HEK293T (cell line): ENCODE data around the gene FXYD6.

Experiments
- CTCF ChIA-PET: fragments of 350-600 bp; formaldehyde crosslinking; extraction: SDS; loops from one replicate; lab custom pipeline; 2021; ENCODE audit warnings: antibody characterized with exemption, inconsistent platforms; lab: Yijun Ruan, JAX
- POLR2A ChIA-PET: fragments of 350-600 bp; formaldehyde crosslinking; extraction: SDS; loops from one replicate; lab custom pipeline; 2020; ENCODE audit warnings: antibody characterized with exemption, inconsistent platforms; lab: Yijun Ruan, JAX
- DNase-seq: peaks from one replicate; pipeline ENCODE4 v3.0.0; 2012; ENCODE audit warnings: mixed read lengths; ENCODE audit errors: extremely low spot score
- ARNT ChIP-seq: fragments of 450-650 bp; IDR thresholded peaks from 2 replicates; pipeline ENCODE4 v1.6.1; 2017; ENCODE audit warnings: mild to moderate bottlenecking
- BHLHE40 ChIP-seq: fragments of 450-650 bp; IDR thresholded peaks from 2 replicates; pipeline ENCODE4 v1.6.1; 2016; ENCODE audit warnings: mild to moderate bottlenecking, moderate library complexity, borderline replicate concordance
- CTBP1 ChIP-seq: fragments of 450-650 bp; IDR thresholded peaks from 2 replicates; pipeline ENCODE4 v1.6.1; 2016; ENCODE audit warnings: borderline replicate concordance
- ELF4 ChIP-seq: fragments of 450-650 bp; IDR thresholded peaks from 2 replicates; pipeline ENCODE4 v1.6.1; 2017; ENCODE audit warnings: antibody characterized with exemption
- FOXA1 ChIP-seq: fragments of 450-650 bp; IDR thresholded peaks from 2 replicates; pipeline ENCODE4 v1.6.1; 2016; ENCODE audit warnings: mild to moderate bottlenecking
- FOXK2 ChIP-seq: fragments of 450-650 bp; IDR thresholded peaks from 2 replicates; pipeline ENCODE4 v1.6.1; 2016; ENCODE audit warnings: mild to moderate bottlenecking
- FOXM1 ChIP-seq: fragments of 450-650 bp; IDR thresholded peaks from 2 replicates; pipeline ENCODE4 v1.6.1; 2017; ENCODE audit warnings: mild to moderate bottlenecking, borderline replicate concordance
- HDGF ChIP-seq: fragments of 450-650 bp; IDR thresholded peaks from 2 replicates; pipeline ENCODE4 v1.6.1; 2017; ENCODE audit warnings: antibody characterized with exemption, borderline replicate concordance
- L3MBTL2 ChIP-seq: fragments of 450-650 bp; conservative IDR thresholded peaks from 2 replicates; pipeline ENCODE4 v1.6.1; 2016; ENCODE audit warnings: mild to moderate bottlenecking
- LEF1 ChIP-seq: fragments of 450-650 bp; IDR thresholded peaks from 2 replicates; pipeline ENCODE4 v1.6.1; 2017; ENCODE audit warnings: mild to moderate bottlenecking, borderline replicate concordance
- NFRKB ChIP-seq: fragments of 450-650 bp; IDR thresholded peaks from 2 replicates; pipeline ENCODE4 v1.6.1; 2016; ENCODE audit warnings: mild to moderate bottlenecking, moderate library complexity
- PKNOX1 ChIP-seq: fragments of 450-650 bp; IDR thresholded peaks from 2 replicates; pipeline ENCODE4 v1.6.1; 2016
- SP1 ChIP-seq: fragments of 450-650 bp; IDR thresholded peaks from 2 replicates; pipeline ENCODE4 v1.6.1; 2017
- SUZ12 ChIP-seq: fragments of 450-650 bp; IDR thresholded peaks from 2 replicates; pipeline ENCODE4 v1.6.1; 2016; ENCODE audit warnings: mild to moderate bottlenecking
- TARDBP ChIP-seq: fragments of 450-650 bp; IDR thresholded peaks from 2 replicates; pipeline ENCODE4 v1.6.1; 2016
- ZNF384 ChIP-seq: fragments of 450-650 bp; IDR thresholded peaks from 2 replicates; pipeline ENCODE4 v1.6.1; 2016

FXYD6 gene

GRCh38 chr11:117891362-117891761 lies 14.9 kb upstream of the FXYD6 start:
- POLR2A ChIA-PET = interaction anchor here (1.1 kb wide), 1 partner anchor 16 kb away, joined by 3 read pairs; no protein-coding TSS in a partner anchor
- DNase-seq = no peak
- CTCF ChIA-PET = no interaction called here
- TF ChIP-seq ELF4 = no peak
- no peak for TF ChIP-seq LEF1
- no peak for TF ChIP-seq PKNOX1
- no peak for TF ChIP-seq TARDBP
- no peak for TF ChIP-seq BHLHE40
- no peak for TF ChIP-seq L3MBTL2

DNA sequence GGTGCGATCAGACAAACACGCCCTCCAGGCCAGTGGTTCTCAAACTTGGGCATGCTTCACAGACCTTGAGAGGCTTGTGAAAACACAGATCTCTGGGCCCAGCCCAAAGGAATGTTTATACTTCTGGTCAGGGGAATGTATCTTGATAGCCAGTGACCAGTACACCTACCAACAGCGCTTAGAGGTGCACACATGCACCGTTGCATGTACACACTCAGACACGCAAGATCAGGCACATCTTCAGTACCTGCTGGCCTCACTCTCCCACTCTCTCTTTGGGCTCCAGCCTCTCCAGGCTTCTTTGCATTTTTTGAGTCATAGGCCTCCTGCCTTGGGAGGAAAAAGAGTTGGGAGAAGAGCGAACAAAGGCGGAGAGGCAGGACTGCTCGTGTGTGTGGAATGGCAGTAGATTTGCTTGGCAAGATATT lies 11.7 kb upstream of the FXYD6 start:
- CTCF ChIA-PET = no interaction called here
- POLR2A ChIA-PET = no interaction called here
- no peak for DNase-seq
- TF ChIP-seq SUZ12 = no peak
- no peak for TF ChIP-seq ARNT
- TF ChIP-seq PKNOX1 = no peak
- no peak for TF ChIP-seq L3MBTL2
- TF ChIP-seq FOXM1 = no peak
- no peak for TF ChIP-seq NFRKB
- no peak for TF ChIP-seq FOXK2

DNA sequence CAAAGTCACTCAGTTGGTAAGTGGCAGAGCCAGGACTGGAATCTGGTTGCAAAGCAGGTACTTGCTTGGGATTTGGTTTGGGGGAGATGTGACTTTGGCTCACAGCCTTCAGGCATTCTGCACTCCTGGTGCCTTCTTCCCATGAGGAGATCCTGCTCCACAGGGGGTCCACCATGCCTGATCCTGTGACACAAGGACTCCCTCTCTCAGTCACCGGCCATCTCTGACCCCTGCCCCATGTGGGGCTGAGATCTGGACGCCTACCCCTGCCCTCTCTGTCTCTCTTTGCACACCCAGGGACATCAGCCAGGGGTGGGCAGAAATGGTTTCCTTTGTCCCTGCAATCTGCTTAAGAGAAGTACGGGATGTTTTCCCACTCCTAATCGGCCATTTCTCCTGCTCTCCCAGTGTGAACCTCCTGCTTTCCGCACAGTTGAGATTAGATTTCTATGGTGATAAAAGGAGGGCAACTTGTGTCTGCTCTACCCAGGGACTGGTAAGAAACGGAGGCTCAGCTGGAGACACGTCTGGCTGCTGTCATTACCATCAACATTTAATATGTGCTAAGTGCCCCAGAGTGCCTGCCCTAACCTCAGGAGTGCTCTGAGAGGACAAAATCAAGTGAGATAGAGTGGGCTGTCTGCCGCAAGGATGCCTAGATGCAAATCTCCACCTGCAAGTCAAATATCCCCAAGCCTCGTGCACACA lies 11.1 kb upstream of the FXYD6 start:
- TF ChIP-seq NFRKB (no peak), SUZ12 (no peak), BHLHE40 (no peak)
- no peak for DNase-seq
- POLR2A ChIA-PET = no interaction called here
- CTCF ChIA-PET = no interaction called here

DNA sequence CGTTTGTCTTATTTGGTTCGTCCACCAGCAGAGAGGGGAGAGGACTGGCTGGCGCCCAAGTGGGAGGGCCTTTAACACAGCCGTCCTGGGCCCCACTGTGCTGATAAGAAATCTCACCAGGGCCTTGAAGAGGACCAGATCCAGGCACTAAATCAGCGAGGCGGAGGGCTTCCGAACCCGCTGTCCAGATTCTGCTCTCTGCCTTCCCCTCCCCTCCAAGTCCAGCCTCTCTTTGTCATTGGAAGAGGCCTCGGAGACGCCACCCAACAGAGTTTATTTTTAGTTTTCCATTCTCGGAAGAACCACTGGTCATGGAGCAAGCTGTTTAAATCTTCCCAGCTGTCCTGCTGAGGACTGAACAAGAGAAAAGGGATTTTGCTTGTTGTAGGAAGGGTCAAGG lies 9.3 kb upstream of the FXYD6 start:
- no peak for TF ChIP-seq NFRKB
- no peak for TF ChIP-seq LEF1
- TF ChIP-seq SP1 = no peak
- TF ChIP-seq ARNT = no peak
- TF ChIP-seq CTBP1 = no peak
- no peak for TF ChIP-seq ELF4
- no peak for TF ChIP-seq L3MBTL2
- ChIA-PET POLR2A (interaction anchor here (1.6 kb wide), 2 partner anchors 10 to 21 kb away, joined by 4 to 7 read pairs; partner anchors contain the start of gene FXYD6), CTCF (interaction anchor here (0.7 to 1.1 kb wide), 2 partner anchors 61 to 189 kb away, joined by 3 read pairs; no protein-coding TSS in a partner anchor)
- no peak for DNase-seq

- TF ChIP-seq FOXM1 (no peak), ARNT (no peak), FOXK2 (no peak), SP1 (no peak), LEF1 (no peak), NFRKB (no peak), CTBP1 (no peak), BHLHE40 (no peak), PKNOX1 (no peak), TARDBP (no peak), L3MBTL2 (no peak)
- CTCF ChIA-PET = interaction anchor here (1.1 to 2.0 kb wide), 2 partner anchors 19 to 62 kb away, joined by 3 to 5 read pairs; no protein-coding TSS in a partner anchor
- POLR2A ChIA-PET = interaction anchor here (1.6 kb wide), 2 partner anchors 9 to 22 kb away, joined by 4 to 7 read pairs; partner anchors contain the start of gene FXYD6
- no peak for DNase-seq
These were observed 8.5 kb upstream of the FXYD6 start for GRCh38 chr11:117884994-117885393.

DNA sequence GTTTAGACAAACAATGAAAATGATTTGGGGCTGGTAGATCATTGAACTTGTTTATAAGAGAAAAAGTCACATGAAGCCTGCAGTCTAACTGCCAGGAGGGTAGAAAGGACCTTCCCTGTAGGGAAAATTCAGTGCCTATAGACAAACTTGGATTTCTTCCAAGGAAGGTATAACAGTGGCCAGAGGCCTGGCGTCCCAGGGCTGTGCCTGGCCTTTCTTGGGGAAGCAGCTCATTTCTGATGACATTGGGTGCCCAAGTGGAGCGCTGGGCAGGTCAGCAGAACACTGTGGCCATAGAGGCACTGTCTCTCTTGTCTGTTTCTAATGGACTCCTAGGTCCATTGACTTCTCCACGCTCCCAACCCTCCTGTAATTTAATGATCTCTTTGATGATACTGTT lies 6.6 kb upstream of the FXYD6 start:
- CTCF ChIA-PET = no interaction called here
- DNase-seq = no peak
- POLR2A ChIA-PET = no interaction called here
- TF ChIP-seq TARDBP (no peak), ARNT (no peak), PKNOX1 (no peak), ELF4 (no peak), LEF1 (no peak), ZNF384 (no peak), BHLHE40 (no peak), SUZ12 (no peak), L3MBTL2 (no peak), HDGF (no peak), NFRKB (no peak), SP1 (no peak), FOXA1 (no peak), CTBP1 (no peak), FOXK2 (no peak), FOXM1 (no peak)
